ENCODE results near the gene ARF1.
A peak's percentile ranks its signal among the peaks of the same experiment; 100 is the strongest.

ARF1 gene

GRCh38 chr1:228099331-228099732 lies 16.8 kb downstream of the ARF1 start:
- peaks cover 15% of the 10 kb centered on the region for H4K20me1 ChIP-seq (ENCODE audit: low read depth, low read length)
- H3K9ac ChIP-seq (ENCODE audit: low read length): no peak overlapping the region
- H3K4me3 ChIP-seq (ENCODE audit: insufficient read depth, low read length, poor library complexity, severe bottlenecking): no peak overlapping the region
- no peaks in the 10 kb centered on the region for H3K27me3 ChIP-seq (ENCODE audit: low read length)
- no peak for TF ChIP-seq CTCF (IDR thresholded peaks at IDR 0.05; ENCODE audit: insufficient read depth, low read length, poor library complexity, severe bottlenecking)
- TF ChIP-seq EZH2phosphoT487 (conservative IDR thresholded peaks at IDR 0.05; ENCODE audit: low read length): no peak
- no peak overlapping the region for H3K4me2 ChIP-seq (ENCODE audit: low read depth, low read length, poor library complexity, severe bottlenecking)
- H3K9me2 ChIP-seq (replicated peaks; ENCODE audit: insufficient read depth, low read length): no peaks in the 10 kb centered on the region
- no peak overlapping the region for H2AFZ ChIP-seq (ENCODE audit: low read depth, low read length, severe bottlenecking)
- peaks cover 8% of the 10 kb centered on the region; the same call in 1 of the 2 replicates for H3K9me3 ChIP-seq (ENCODE audit: insufficient read depth, low read length)
- peaks cover 32% of the 10 kb centered on the region for H3K79me2 ChIP-seq (ENCODE audit: insufficient read depth, low read length)
- H3K27ac ChIP-seq (ENCODE audit: low read depth, low read length): no peak overlapping the region
- peaks cover 8% of the 10 kb centered on the region for H3K36me3 ChIP-seq (ENCODE audit: low read length)
- H3F3A ChIP-seq (ENCODE audit: insufficient read depth): peaks cover 25% of the 10 kb centered on the region

- Histone ChIP-seq H3K9me2 (replicated peaks; ENCODE audit: insufficient read depth, low read length) (no peaks in the 10 kb centered on the region), H3K27me3 (ENCODE audit: low read length) (no peaks in the 10 kb centered on the region), H3K36me3 (ENCODE audit: low read length) (no peaks in the 10 kb centered on the region), H2AFZ (ENCODE audit: low read depth, low read length, severe bottlenecking) (no peak overlapping the region), H3K9me3 (ENCODE audit: insufficient read depth, low read length) (no peaks in the 10 kb centered on the region), H3F3A (ENCODE audit: insufficient read depth) (peaks cover 26% of the 10 kb centered on the region), H4K20me1 (ENCODE audit: low read depth, low read length) (no peaks in the 10 kb centered on the region; the same call in 1 of the 2 replicates), H3K79me2 (ENCODE audit: insufficient read depth, low read length) (peaks cover 16% of the 10 kb centered on the region), H3K4me2 (ENCODE audit: low read depth, low read length, poor library complexity, severe bottlenecking) (peak overlapping the region; percentile 55), H3K27ac (ENCODE audit: low read depth, low read length) (peak overlapping the region; percentile 48), H3K9ac (ENCODE audit: low read length) (peak overlapping the region; percentile 81), H3K4me3 (ENCODE audit: insufficient read depth, low read length, poor library complexity, severe bottlenecking) (peak overlapping the region; percentile 79)
- TF ChIP-seq CTCF (IDR thresholded peaks at IDR 0.05; ENCODE audit: insufficient read depth, low read length, poor library complexity, severe bottlenecking) (no peak), EZH2phosphoT487 (conservative IDR thresholded peaks at IDR 0.05; ENCODE audit: low read length) (no peak)
These were observed 18.5 kb downstream of the ARF1 start for GRCh38 chr1:228100822-228101613.

GRCh38 chr1:228101614-228101993 lies 19.1 kb downstream of the ARF1 start:
- Histone ChIP-seq H2AFZ (ENCODE audit: low read depth, low read length, severe bottlenecking) (no peak overlapping the region), H4K20me1 (ENCODE audit: low read depth, low read length) (no peaks in the 10 kb centered on the region), H3F3A (ENCODE audit: insufficient read depth) (peaks cover 26% of the 10 kb centered on the region), H3K9me2 (replicated peaks; ENCODE audit: insufficient read depth, low read length) (no peaks in the 10 kb centered on the region), H3K4me3 (ENCODE audit: insufficient read depth, low read length, poor library complexity, severe bottlenecking) (peak overlapping the region; percentile 79), H3K9me3 (ENCODE audit: insufficient read depth, low read length) (no peaks in the 10 kb centered on the region), H3K79me2 (ENCODE audit: insufficient read depth, low read length) (peaks cover 10% of the 10 kb centered on the region; the same call in 1 of the 2 replicates), H3K9ac (ENCODE audit: low read length) (peak overlapping the region; percentile 81), H3K27ac (ENCODE audit: low read depth, low read length) (peak overlapping the region; percentile 48), H3K36me3 (ENCODE audit: low read length) (no peaks in the 10 kb centered on the region), H3K4me2 (ENCODE audit: low read depth, low read length, poor library complexity, severe bottlenecking) (peak overlapping the region; percentile 55), H3K27me3 (ENCODE audit: low read length) (no peaks in the 10 kb centered on the region)
- no peak for TF ChIP-seq CTCF (IDR thresholded peaks at IDR 0.05; ENCODE audit: insufficient read depth, low read length, poor library complexity, severe bottlenecking)
- TF ChIP-seq EZH2phosphoT487 (conservative IDR thresholded peaks at IDR 0.05; ENCODE audit: low read length): no peak

All from SU-DHL-6 (cell line).